Endothelial cell (in vitro differentiated cells): Measurements from ENCODE around the gene SPHK2. TPM values are rescaled to one million over a fixed set of nuclear protein-coding genes. Genes with fewer than 3 reads are reported as not detected.

Source experiments
- DNase-seq: peaks from one replicate; pipeline ENCODE4 v3.0.0; 2021; ENCODE audit warnings: low spot score
- H3K27ac Mint-ChIP-seq: one replicate; pipeline ENCODE4 v1.8.0; 2021; ENCODE audit warnings: mixed read lengths, inconsistent platforms; ENCODE audit not compliant: unreplicated experiment
- H3K27me3 Mint-ChIP-seq: one replicate; pipeline ENCODE4 v1.8.0; 2021; ENCODE audit warnings: mild to moderate bottlenecking, moderate library complexity, mixed read lengths, inconsistent platforms; ENCODE audit not compliant: unreplicated experiment
- H3K36me3 Mint-ChIP-seq: one replicate; pipeline ENCODE4 v1.8.0; 2021; ENCODE audit warnings: mild to moderate bottlenecking, low read depth, mixed read lengths, inconsistent platforms; ENCODE audit not compliant: unreplicated experiment
- H3K4me1 Mint-ChIP-seq: one replicate; pipeline ENCODE4 v1.8.0; 2021; ENCODE audit warnings: mild to moderate bottlenecking, mixed read lengths, inconsistent platforms; ENCODE audit not compliant: unreplicated experiment
- H3K4me3 Mint-ChIP-seq: one replicate; pipeline ENCODE4 v1.8.0; 2021; ENCODE audit warnings: mild to moderate bottlenecking, mixed read lengths, inconsistent platforms; ENCODE audit not compliant: unreplicated experiment
- H3K9me3 Mint-ChIP-seq: one replicate; pipeline ENCODE4 v1.8.0; 2021; ENCODE audit warnings: mixed read lengths, inconsistent platforms; ENCODE audit not compliant: unreplicated experiment
- CTCF ChIP-seq: fragments of 200-600 bp; sonication (generic); IDR thresholded peaks from one replicate; pipeline ENCODE4 v1.5.0; 2021; ENCODE audit warnings: antibody characterized with exemption; ENCODE audit not compliant: unreplicated experiment
- total RNA-seq: library from RNA; stranded (reverse); fragmentation: NEBNext Ultra II Directional; extraction: Animal tissue kit (Norgen Biotek cat#: 25700); gene quantifications from one replicate; pipeline ENCODE4 v1.2.1, GENCODE V29; 2021; ENCODE audit not compliant: unreplicated experiment

The SPHK2 gene
- total RNA-seq, 1 donor from 2014 or later = 24.7 TPM

- H3K4me3 Mint-ChIP-seq = peak overlapping the region; percentile 47
- peak; percentile 94 for TF ChIP-seq CTCF
- no peaks in the 10 kb centered on the region for H3K36me3 Mint-ChIP-seq
- H3K9me3 Mint-ChIP-seq = no peaks in the 10 kb centered on the region
- peaks cover 5% of the 10 kb centered on the region for H3K27me3 Mint-ChIP-seq
- H3K27ac Mint-ChIP-seq = no peak overlapping the region
- H3K4me1 Mint-ChIP-seq = peaks cover 9% of the 10 kb centered on the region
- peak; percentile 94 for DNase-seq
Observed at GRCh38 chr19:48588670-48589401, 30.5 kb upstream of the SPHK2 start.

- no peak for DNase-seq
- H3K4me1 Mint-ChIP-seq = peaks cover 5% of the 10 kb centered on the region
- no peak overlapping the region for H3K4me3 Mint-ChIP-seq
- H3K36me3 Mint-ChIP-seq = no peaks in the 10 kb centered on the region
- no peak for TF ChIP-seq CTCF
- no peaks in the 10 kb centered on the region for H3K9me3 Mint-ChIP-seq
- H3K27ac Mint-ChIP-seq = no peak overlapping the region
- peaks cover 7% of the 10 kb centered on the region for H3K27me3 Mint-ChIP-seq
Observed at GRCh38 chr19:48591021-48591420, 28.3 kb upstream of the SPHK2 start.

GRCh38 chr19:48595171-48595570 is 24.1 kb upstream of the SPHK2 start:
- Mint-ChIP-seq H3K36me3 (no peaks in the 10 kb centered on the region), H3K27ac (no peak overlapping the region), H3K27me3 (peaks cover 9% of the 10 kb centered on the region), H3K4me3 (peak overlapping the region; percentile 31), H3K9me3 (no peaks in the 10 kb centered on the region), H3K4me1 (no peaks in the 10 kb centered on the region)
- DNase-seq = no peak
- TF ChIP-seq CTCF = no peak

GRCh38 chr19:48595833-48596232 is 23.5 kb upstream of the SPHK2 start:
- no peak overlapping the region for H3K4me3 Mint-ChIP-seq
- H3K27ac Mint-ChIP-seq = no peak overlapping the region
- no peaks in the 10 kb centered on the region for H3K36me3 Mint-ChIP-seq

More at GRCh38 chr19:48595833-48596232, 23.5 kb upstream of the SPHK2 start:
- Mint-ChIP-seq H3K9me3 (no peaks in the 10 kb centered on the region), H3K4me1 (no peaks in the 10 kb centered on the region), H3K27me3 (peaks cover 9% of the 10 kb centered on the region)
- no peak for TF ChIP-seq CTCF
- DNase-seq = no peak
